SK-N-MC (cell line): ENCODE data around the gene SLC52A3.

ENCODE experiments used
- DNase-seq: peaks from one replicate; pipeline ENCODE4 v3.0.0-alpha.2; 2011; ENCODE audit warnings: low read depth, low spot score
- H3K27ac ChIP-seq: fragments of 200-600 bp; sonication (generic); 2 replicates; pipeline ENCODE4 v1.5.1; 2016; ENCODE audit warnings: mixed run types
- H3K36me3 ChIP-seq: fragments of 200-600 bp; sonication (generic); 2 replicates; pipeline ENCODE4 v1.6.1; 2017; ENCODE audit warnings: antibody characterized with exemption, low read length, mixed read lengths; ENCODE audit not compliant: insufficient read depth
- H3K4me3 ChIP-seq: fragments of 200-600 bp; sonication (generic); 2 replicates; pipeline ENCODE4 v1.5.1; 2016
- H3K9ac ChIP-seq: fragments of 200-600 bp; sonication (generic); 2 replicates; pipeline ENCODE4 v1.8.0; 2017; ENCODE audit warnings: mixed run types, mixed read lengths; ENCODE audit not compliant: insufficient read length
- H3K9me3 ChIP-seq: fragments of 200-600 bp; sonication (generic); 2 replicates; pipeline ENCODE4 v1.6.1; 2017; ENCODE audit warnings: low read depth, mild to moderate bottlenecking, antibody characterized with exemption, low read length, moderate library complexity, mixed read lengths
- EZH2 ChIP-seq: fragments of 200-600 bp; sonication (generic); IDR thresholded peaks from one replicate; pipeline ENCODE4 v1.6.1; 2017; ENCODE audit warnings: antibody characterized with exemption
- FOXP2 ChIP-seq: optimal IDR thresholded peaks from 2 replicates; pipeline ENCODE3; 2011; ENCODE audit warnings: mild to moderate bottlenecking, moderate library complexity; ENCODE audit not compliant: insufficient read depth; ENCODE audit errors: extremely low read length, control extremely low read depth
- POLR2AphosphoS5 ChIP-seq: IDR thresholded peaks from 2 replicates; pipeline ENCODE4 v1.6.1; 2012; ENCODE audit warnings: mild to moderate bottlenecking, low read depth, low read length, borderline replicate concordance

The SLC52A3 gene

DNA sequence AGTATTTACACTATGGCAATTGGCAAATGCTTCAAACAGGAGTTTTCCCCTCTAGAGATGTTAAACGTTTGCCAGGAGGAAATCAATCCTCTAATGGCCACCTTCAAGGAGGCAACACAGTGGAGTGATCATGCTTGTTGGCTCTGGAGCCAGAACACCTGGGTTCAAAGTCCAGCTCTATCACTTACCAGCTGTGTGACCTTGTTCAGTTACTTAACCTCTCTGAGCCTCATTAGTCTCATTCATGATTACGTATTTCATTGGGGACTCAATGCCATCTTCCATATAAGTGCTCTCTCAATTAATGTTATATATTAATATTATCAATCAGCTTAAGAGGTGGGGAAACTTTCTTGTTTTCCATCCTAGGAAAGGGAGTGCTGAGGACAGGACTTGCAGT is 26.1 kb downstream of the SLC52A3 start:
- H3K36me3 ChIP-seq, result no peaks in the 10 kb centered on the region
- no peak for DNase-seq
- no peak overlapping the region for H3K27ac ChIP-seq
- peaks cover 4% of the 10 kb centered on the region; the same call in 1 of the 2 replicates for H3K9me3 ChIP-seq
- TF ChIP-seq FOXP2 (no peak), EZH2 (no peak), POLR2AphosphoS5 (no peak)
- no peak overlapping the region for H3K4me3 ChIP-seq
- H3K9ac ChIP-seq, result no peak overlapping the region

DNA sequence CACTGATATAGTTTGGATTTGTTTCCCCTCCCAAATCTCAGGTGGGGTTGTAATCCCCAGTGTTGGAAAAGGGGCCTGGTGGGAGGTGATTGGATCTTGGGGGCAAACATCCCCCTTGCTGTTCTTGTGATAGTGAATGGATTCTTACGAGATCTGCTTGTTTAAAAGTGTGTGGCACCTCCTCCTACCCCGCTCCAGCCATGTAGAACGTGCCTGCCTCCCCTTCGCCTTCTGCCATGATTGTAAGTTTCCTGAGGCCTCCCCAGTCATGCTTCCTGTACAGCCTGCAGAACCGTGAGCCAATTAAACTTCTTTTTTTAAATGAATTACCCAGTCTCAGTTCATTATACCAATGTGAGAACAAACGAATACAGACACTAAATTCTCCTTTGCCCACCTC is 26.7 kb downstream of the SLC52A3 start:
- Histone ChIP-seq H3K27ac (no peak overlapping the region), H3K9ac (no peak overlapping the region), H3K9me3 (peaks cover 4% of the 10 kb centered on the region; the same call in 1 of the 2 replicates), H3K4me3 (no peak overlapping the region), H3K36me3 (no peaks in the 10 kb centered on the region)
- DNase-seq, result no peak
- TF ChIP-seq EZH2 (no peak), FOXP2 (no peak), POLR2AphosphoS5 (no peak)

DNA sequence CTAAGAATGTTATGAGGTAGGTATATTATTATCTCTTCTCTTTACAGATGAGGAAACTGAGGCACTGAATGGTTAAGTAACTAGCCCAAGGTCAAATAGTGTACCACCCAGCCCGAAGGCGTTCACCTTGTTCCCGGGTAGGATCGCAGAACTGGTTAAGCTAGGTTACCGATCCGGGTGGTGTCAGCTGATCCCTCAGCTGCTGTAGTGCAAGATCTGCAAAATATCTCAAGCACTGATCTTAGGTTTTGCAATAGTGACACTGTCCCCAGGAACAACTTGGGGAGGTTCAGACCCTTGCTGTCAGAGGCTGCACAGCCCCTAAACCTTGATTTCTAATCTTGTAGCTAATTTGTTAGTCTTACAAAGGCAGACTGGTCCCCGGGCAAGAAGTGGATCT is 28.1 kb downstream of the SLC52A3 start:
- Histone ChIP-seq H3K4me3 (no peak overlapping the region), H3K27ac (no peak overlapping the region), H3K9me3 (no peaks in the 10 kb centered on the region; the same call in 1 of the 2 replicates), H3K36me3 (no peaks in the 10 kb centered on the region), H3K9ac (no peak overlapping the region)
- TF ChIP-seq POLR2AphosphoS5 (no peak), FOXP2 (no peak), EZH2 (no peak)
- DNase-seq, result no peak

DNA sequence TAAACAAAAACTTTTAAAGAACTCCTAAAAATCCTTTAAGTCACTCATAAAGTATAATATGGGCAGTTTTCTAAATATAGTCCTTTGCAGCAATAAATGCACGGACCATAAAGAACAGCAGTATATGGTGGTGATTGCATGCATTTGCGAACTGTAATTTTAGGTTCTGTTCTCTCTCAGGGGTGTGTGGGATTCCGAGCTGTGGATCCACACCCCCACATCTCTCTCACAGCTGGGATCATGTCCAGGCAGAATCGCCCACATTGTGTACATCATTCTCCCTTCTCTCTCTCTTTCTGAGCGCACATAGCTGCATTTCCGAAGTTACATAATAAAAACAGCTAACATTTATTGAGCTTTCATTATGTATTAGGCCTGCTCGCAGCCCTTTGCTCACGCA is 28.6 kb downstream of the SLC52A3 start:
- Histone ChIP-seq H3K9ac (no peak overlapping the region), H3K36me3 (no peaks in the 10 kb centered on the region), H3K9me3 (no peaks in the 10 kb centered on the region), H3K4me3 (no peak overlapping the region), H3K27ac (no peak overlapping the region)
- TF ChIP-seq FOXP2 (no peak), POLR2AphosphoS5 (no peak), EZH2 (no peak)
- DNase-seq, result no peak

DNA sequence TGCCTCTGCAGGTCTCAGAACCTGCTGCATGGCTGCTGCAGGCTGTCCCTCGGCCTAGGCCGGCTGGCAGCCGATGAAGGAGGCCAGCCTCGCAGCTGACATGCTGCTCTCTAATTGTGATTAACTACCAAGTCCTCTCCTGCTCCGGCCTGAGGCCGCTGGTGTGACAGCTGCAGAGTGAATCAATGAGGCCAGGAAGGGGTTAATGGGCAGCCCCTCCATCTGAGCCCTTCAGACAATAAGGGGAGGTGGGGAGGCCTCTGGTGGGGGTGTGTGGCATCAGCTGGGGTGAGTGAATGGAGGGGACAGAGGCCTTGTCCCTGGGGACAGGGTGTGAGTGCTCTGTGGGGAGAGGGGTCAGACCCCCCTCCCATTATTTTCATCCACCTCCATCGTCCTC is 34.4 kb downstream of the SLC52A3 start:
- Histone ChIP-seq H3K9ac (no peak overlapping the region), H3K4me3 (no peak overlapping the region), H3K9me3 (no peaks in the 10 kb centered on the region), H3K36me3 (no peaks in the 10 kb centered on the region), H3K27ac (no peak overlapping the region)
- TF ChIP-seq POLR2AphosphoS5 (no peak), FOXP2 (no peak), EZH2 (no peak)
- no peak for DNase-seq

DNA sequence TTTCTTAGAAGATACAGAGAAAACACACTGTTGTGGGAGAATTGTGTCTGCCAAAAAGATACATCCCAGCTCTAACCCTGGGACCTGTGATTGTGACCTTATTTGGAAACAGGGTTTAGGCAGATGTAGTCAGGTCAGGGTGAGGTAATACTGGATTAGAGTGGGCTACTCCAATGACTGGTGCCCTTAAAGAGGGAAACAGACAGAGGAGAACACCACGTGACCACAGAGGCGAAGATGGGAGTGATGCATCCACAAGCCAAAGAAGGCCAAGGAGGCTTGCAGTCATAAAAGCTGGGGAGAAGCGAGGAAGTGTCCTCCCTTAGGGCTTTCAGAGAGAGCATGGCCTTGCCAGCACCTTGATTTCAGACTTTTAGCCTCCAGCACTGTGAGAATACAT is 35.6 kb downstream of the SLC52A3 start:
- TF ChIP-seq FOXP2 (no peak), EZH2 (no peak), POLR2AphosphoS5 (no peak)
- DNase-seq, result no peak
- Histone ChIP-seq H3K4me3 (no peak overlapping the region), H3K36me3 (no peaks in the 10 kb centered on the region), H3K27ac (no peak overlapping the region), H3K9me3 (no peaks in the 10 kb centered on the region), H3K9ac (no peak overlapping the region)

DNA sequence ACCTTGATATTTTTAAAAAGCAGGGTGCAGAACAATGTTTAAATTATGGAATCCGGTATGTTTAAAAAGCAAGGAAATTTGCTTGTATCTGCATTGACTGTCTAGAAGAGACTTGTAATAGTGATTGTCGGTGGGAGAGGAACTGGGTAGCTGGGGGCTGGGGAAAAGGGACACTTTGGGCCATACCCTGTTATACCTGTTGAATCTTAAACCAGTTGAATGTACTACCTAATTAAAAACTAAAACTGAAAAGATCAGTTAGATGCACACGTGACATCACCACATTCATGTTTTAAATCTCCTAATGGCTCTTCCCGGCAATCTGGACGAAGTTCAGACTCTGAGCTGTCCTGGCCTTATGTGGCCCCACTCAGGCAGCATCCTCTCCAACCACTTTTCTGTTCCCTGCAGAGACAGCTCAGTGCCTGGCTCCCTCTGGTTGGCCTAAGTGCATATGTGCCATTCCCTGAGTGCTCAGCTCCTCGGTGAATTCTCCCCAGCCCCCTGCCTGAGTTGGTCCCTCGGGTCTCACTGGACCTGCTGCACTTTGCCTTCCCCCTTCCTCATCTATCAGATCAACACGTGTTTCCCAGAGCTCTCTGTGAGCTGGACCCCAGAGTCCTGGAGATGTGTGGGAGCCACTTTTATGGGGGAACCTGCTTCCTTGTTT is 36.3 kb downstream of the SLC52A3 start:
- Histone ChIP-seq H3K9ac (no peak overlapping the region), H3K4me3 (no peak overlapping the region), H3K36me3 (no peaks in the 10 kb centered on the region), H3K27ac (no peak overlapping the region), H3K9me3 (no peaks in the 10 kb centered on the region)
- DNase-seq, result no peak
- no peak for TF ChIP-seq EZH2
- no peak for TF ChIP-seq POLR2AphosphoS5
- TF ChIP-seq FOXP2, result no peak

DNA sequence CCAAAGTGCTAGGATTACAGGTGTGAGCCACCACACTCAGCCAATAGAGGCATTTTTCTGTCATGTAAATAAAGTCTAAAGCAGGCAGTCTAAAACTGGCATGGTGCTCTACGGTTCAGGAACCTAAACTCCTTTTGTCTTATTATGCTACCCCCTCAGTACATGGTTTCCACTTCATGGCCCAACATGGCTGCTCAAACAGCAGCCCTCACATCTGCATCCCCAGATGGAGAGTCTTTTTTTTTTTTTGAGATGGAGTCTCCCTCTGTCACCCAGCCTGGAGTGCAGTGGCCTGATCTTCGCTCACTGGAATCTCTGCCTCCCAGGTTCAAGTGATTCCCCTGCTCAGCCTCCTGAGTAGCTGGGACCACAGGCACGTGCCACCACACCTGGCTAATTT is 38.3 kb downstream of the SLC52A3 start:
- no peak overlapping the region for H3K9ac ChIP-seq
- no peak for TF ChIP-seq EZH2
- no peak for TF ChIP-seq FOXP2
- no peak for TF ChIP-seq POLR2AphosphoS5

DNA sequence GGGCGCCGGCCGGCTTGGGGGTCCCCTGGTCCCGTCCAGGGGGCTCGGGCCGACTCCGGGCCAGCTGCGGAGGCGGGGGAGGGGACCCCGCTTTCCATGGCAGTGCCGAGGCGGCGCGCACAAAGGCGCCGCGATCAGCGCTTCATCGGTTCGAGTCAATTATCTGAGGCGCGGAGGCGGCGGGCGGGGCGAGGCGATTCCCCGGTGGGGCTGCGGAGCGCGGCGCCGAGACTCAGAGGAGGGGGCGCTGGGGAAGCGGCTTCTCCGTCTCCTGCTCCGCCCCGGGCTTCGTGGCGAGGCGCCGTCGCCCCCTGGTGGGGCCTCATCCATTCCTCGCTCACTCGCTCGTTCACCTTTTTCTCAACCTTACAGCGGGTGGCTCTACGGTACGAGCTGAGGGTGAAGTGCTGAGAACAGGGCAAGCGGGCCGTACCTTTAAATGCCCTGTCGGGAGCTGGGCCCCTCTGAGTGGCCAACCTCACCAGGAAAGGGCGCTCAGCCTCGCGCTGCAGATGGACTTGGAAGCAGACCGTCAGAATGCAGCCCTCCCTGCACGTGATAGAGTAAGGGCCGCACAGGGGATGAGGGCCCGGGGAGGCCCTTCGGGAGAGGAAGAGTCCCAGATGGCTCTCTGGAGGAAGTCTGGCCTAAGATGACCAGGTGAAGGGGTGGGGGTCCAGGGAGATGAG is 39.9 kb downstream of the SLC52A3 start:
- H3K9me3 ChIP-seq, result no peaks in the 10 kb centered on the region
- no peak overlapping the region for H3K27ac ChIP-seq
- H3K4me3 ChIP-seq, result peak overlapping the region; percentile 78
- no peak for TF ChIP-seq FOXP2
- TF ChIP-seq POLR2AphosphoS5, result no peak
- TF ChIP-seq EZH2, result no peak
- DNase-seq, result no peak
- H3K9ac ChIP-seq, result peak overlapping the region; percentile 51
- no peaks in the 10 kb centered on the region for H3K36me3 ChIP-seq

More for the DNA sequence above, 38.3 kb downstream of the SLC52A3 start:
- H3K4me3 ChIP-seq, result no peak overlapping the region
- DNase-seq, result no peak
- H3K27ac ChIP-seq, result no peak overlapping the region
- H3K9me3 ChIP-seq, result no peaks in the 10 kb centered on the region
- H3K36me3 ChIP-seq, result no peaks in the 10 kb centered on the region
